Caki2 (cell line): Measurements from ENCODE around the gene UMODL1. TPM values are rescaled to one million over a fixed set of nuclear protein-coding genes. Genes with fewer than 3 reads are reported as not detected.

Experiments used
- DNase-seq: peaks from one replicate; pipeline ENCODE4 v3.0.0-alpha.2; 2015; ENCODE audit warnings: low read depth
- in situ Hi-C: cut with HindIII; loops from 2 replicates; pipeline ENCODE4 v1.10.0; 2016; ENCODE audit warnings: low sequenced_read_pairs, low pct_unique_long_range_greater_than_20kb, mixed read lengths
- total RNA-seq: library from RNA; depleted of rRNA; stranded (reverse); fragments of >200 nt; shearing (Covaris generic); gene quantifications from 2 replicates; pipeline ENCODE4 v1.2.3, GENCODE V29; 2014; ENCODE audit warnings: low replicate concordance

UMODL1 gene
- total RNA-seq, 1 experiment from 2014 or later: not detected

- no peak for DNase-seq
- in situ Hi-C loops: no loop called here
These were observed 14.0 kb upstream of the UMODL1 start for GRCh38 chr21:42056996-42057689.

GRCh38 chr21:42057851-42058437 is 13.2 kb upstream of the UMODL1 start:
- in situ Hi-C loops: no loop called here

GRCh38 chr21:42058631-42059111 is 12.4 kb upstream of the UMODL1 start:
- DNase-seq: no peak
- in situ Hi-C loops: no loop called here

More at GRCh38 chr21:42057851-42058437, 13.2 kb upstream of the UMODL1 start:
- DNase-seq: no peak

- no peak for DNase-seq
- in situ Hi-C loops: no loop called here
These were observed 12.0 kb upstream of the UMODL1 start for GRCh38 chr21:42059141-42059540.

GRCh38 chr21:42059721-42060120 is 11.4 kb upstream of the UMODL1 start:
- no peak for DNase-seq
- in situ Hi-C loops: no loop called here

- in situ Hi-C loops: no loop called here
These were observed 11.0 kb upstream of the UMODL1 start for GRCh38 chr21:42060166-42060565.

GRCh38 chr21:42061195-42061985 is 9.7 kb upstream of the UMODL1 start:
- DNase-seq: no peak
- in situ Hi-C loops: no loop called here

More at GRCh38 chr21:42060166-42060565, 11.0 kb upstream of the UMODL1 start:
- DNase-seq: no peak

GRCh38 chr21:42061986-42062235 is 9.2 kb upstream of the UMODL1 start:
- in situ Hi-C loops: no loop called here
- no peak for DNase-seq

- no peak for DNase-seq
- in situ Hi-C loops: no loop called here
These were observed 8.7 kb upstream of the UMODL1 start for GRCh38 chr21:42062236-42063022.

GRCh38 chr21:42063191-42063570 is 7.9 kb upstream of the UMODL1 start:
- no peak for DNase-seq
- in situ Hi-C loops: no loop called here

- no peak for DNase-seq
- in situ Hi-C loops: no loop called here
These were observed 7.3 kb upstream of the UMODL1 start for GRCh38 chr21:42063571-42064521.

- in situ Hi-C loops: no loop called here
These were observed 4.6 kb upstream of the UMODL1 start for GRCh38 chr21:42066521-42066920.

GRCh38 chr21:42067531-42068255 is 3.4 kb upstream of the UMODL1 start:
- DNase-seq: no peak
- in situ Hi-C loops: no loop called here

More at GRCh38 chr21:42066521-42066920, 4.6 kb upstream of the UMODL1 start:
- DNase-seq: no peak

- no peak for DNase-seq
- in situ Hi-C loops: no loop called here
These were observed 2.9 kb upstream of the UMODL1 start for GRCh38 chr21:42068256-42068545.

GRCh38 chr21:42068592-42068991 is 2.5 kb upstream of the UMODL1 start:
- no peak for DNase-seq
- in situ Hi-C loops: no loop called here

GRCh38 chr21:42069327-42069726 is 1.8 kb upstream of the UMODL1 start:
- in situ Hi-C loops: no loop called here
- no peak for DNase-seq

- DNase-seq: no peak
- in situ Hi-C loops: no loop called here
These were observed 1.3 kb upstream of the UMODL1 start for GRCh38 chr21:42069843-42070242.
